GM19035 (cell line): ENCODE results near the gene PTPRO.

Experiments
- ATAC-seq: cut with Tn5 transposase; IDR thresholded peaks from one replicate; pipeline ENCODE4 v1.9.1; 2021; ENCODE audit not compliant: unreplicated experiment

PTPRO gene

GRCh38 chr12:15634010-15634683 lies 311.8 kb downstream of the PTPRO start:
- ATAC-seq, result no peak

- ATAC-seq, result no peak
Observed at GRCh38 chr12:15636060-15636890, 314.0 kb downstream of the PTPRO start.

GRCh38 chr12:15638231-15638630 lies 315.9 kb downstream of the PTPRO start:
- no peak for ATAC-seq

- no peak for ATAC-seq
Observed at GRCh38 chr12:15644700-15645099, 322.4 kb downstream of the PTPRO start.

- no peak for ATAC-seq
Observed at GRCh38 chr12:15646581-15646980, 324.3 kb downstream of the PTPRO start.
